ENCODE data around the gene GC. TPM values are rescaled to one million over a fixed set of nuclear protein-coding genes. Genes with fewer than 3 reads are reported as not detected.
"Not testable (repeated sequence)": the region's sequence is repeated elsewhere in the genome, so short reads cannot be mapped to it uniquely, and the experiment has no call there.

The GC gene, protein sequence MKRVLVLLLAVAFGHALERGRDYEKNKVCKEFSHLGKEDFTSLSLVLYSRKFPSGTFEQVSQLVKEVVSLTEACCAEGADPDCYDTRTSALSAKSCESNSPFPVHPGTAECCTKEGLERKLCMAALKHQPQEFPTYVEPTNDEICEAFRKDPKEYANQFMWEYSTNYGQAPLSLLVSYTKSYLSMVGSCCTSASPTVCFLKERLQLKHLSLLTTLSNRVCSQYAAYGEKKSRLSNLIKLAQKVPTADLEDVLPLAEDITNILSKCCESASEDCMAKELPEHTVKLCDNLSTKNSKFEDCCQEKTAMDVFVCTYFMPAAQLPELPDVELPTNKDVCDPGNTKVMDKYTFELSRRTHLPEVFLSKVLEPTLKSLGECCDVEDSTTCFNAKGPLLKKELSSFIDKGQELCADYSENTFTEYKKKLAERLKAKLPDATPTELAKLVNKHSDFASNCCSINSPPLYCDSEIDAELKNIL
- polyA plus RNA-seq (ENCODE audit: insufficient read length in 4 of 4), result 10 to 100 TPM in 1 of 4 donors, under 1 TPM in 3; 0.26 to 23.8 (median 0.41) TPM

DNA sequence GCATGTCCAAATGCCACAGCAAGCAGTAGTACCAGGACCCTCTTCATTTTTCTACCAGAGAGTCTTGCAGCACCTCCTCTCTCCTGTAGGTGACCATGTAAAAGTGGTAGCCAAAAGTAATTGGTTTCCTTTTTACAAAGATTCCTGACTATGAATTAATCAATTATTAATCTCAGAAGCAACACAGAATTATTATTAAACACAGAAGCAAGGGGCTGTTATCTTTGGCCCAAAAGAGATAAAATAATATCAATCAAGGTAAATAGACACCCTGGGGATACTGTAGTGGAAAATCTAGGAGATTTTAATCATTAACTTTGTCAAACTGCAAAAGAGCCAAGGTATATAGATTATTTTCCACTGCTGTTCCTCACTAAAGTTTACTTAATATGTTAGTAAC, at the start of gene GC:
Gene GC (minus strand): TSS at position 108 of the 400 bp plus-strand sequence. CDS start 61 bp downstream, at position 47.
- no peak for DNase-seq (ENCODE audit: low read depth in 4 of 4, low spot score in 2 of 4)

DNA sequence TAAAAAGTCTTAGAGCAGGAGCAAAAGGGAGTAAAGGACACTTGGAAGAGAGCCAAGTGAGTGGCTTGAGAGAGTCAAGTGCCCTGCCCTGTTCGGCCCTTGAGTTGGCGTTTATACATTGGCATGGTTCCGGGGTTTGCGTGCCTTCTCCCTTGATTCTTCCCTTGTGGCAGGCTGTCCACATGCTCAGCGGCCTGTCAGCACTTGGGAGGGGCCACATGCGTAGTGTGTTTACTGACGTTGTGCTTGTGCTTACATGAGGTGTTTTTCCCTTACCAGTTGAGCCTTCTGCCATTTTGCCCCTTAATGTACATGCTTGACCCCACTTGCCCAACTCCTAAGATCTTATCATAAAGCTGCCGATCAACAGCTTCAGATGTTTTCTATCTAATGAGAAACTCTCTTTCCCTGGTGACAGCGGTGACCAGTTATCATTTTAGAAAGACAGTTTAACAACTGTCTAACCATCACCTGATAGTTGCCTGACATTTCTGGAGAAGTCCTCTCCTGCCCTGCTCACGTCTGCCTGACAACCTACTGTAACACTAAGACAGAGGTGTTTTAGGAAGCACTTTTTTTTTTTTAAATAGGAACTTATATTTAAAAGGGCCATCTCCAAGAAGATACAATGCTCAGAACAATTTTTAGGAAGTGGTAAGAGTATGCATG, 49.5 kb upstream of the GC start:
- DNase-seq (ENCODE audit: low read depth in 4 of 4, low spot score in 2 of 4), result peak in 3 of 4 donors; percentile 17 to 36 (median 28)

DNA sequence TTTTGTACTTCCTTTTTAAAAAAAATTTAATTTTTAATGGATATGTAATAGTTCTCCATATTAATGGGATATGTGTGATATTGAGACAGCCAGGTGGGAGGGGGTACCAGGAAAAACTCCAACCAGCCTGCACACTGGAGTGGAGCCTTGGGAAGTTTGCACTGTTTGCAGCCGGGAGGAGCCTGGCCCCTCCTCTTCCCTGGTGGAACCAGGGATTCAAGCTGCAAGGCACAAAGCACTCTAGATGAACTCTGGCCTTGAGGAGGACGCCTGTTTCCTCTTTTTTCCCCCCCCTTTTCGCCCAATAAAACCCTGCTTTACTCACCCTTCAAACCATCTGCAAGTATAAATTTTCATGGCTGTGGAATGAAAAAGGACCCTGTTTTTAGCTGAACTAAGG, 48.2 kb upstream of the GC start:
- DNase-seq (ENCODE audit: low read depth in 4 of 4, low spot score in 2 of 4), result no peak

DNA sequence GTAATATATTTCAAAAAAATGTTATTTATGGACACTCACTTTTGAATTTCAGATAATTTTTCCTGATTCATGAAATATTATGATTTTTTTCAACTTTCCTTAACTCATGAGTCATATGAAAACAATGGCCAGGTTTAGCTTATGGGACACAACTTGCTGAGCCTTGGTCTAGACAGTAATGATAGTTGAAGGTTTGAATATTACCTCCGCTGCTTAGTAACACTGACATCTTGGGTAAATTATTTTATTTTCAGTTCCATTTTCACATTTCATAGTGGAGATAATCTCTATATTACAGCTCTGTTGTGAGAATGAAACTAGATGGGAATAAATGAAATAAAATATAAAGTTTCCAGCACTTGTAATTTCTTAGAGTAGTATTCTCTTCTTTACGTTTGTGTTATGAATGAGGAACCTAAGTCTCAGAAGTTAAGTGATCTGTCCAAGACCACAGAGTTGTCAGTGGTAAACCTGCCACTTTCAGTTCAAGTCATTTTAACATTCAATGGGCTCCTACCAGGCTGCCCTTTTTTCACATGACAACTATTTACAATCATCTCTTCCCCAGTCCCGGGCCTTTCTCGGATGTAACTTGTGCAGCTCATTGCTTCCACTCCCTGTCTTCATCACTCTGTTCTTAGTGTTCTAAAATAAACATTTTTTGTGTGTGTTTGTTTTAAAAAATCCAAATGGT, 46.8 kb upstream of the GC start:
- DNase-seq (ENCODE audit: low read depth in 4 of 4, low spot score in 2 of 4), result no peak

DNA sequence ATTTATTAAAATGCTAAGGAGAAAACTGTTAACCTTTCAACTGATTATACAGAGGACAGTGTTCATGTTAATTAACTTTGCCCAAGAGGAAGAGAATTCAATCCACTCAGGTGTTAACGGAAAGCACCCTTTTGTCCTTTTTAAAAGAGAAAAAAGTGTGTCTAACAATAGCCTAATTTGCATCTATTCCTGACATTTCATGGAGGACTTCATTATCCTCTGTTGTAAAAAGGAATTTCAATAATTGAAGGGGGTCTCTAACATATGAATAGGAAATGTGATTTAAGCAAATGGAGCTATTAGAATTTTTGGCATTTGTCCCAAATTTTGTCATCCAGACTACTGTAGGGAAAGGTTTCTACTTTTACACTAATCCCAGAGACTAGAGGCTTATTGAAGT, 44.6 kb upstream of the GC start:
- no peak for DNase-seq (ENCODE audit: low read depth in 4 of 4, low spot score in 2 of 4)

DNA sequence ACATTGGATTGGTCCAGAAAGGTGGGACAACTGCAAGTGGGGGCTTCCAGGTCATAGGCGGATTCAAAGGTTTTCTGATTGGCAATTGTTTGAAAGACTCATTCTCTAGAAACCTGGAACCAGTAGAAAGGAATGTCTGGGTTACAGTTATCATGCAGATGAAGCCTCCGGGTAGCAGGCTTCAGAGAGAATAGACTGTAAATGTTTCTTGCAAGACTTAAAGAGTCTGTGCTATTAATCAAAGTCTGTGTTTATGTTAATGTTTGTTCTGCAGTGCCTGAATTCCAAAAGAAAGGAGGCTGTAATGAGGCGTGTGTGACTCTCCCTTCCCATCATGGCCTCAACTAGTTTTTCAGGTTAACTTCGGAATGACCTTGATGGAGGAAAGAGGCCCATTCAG, 43.9 kb upstream of the GC start:
- no peak for DNase-seq (ENCODE audit: low read depth in 4 of 4, low spot score in 2 of 4)

DNA sequence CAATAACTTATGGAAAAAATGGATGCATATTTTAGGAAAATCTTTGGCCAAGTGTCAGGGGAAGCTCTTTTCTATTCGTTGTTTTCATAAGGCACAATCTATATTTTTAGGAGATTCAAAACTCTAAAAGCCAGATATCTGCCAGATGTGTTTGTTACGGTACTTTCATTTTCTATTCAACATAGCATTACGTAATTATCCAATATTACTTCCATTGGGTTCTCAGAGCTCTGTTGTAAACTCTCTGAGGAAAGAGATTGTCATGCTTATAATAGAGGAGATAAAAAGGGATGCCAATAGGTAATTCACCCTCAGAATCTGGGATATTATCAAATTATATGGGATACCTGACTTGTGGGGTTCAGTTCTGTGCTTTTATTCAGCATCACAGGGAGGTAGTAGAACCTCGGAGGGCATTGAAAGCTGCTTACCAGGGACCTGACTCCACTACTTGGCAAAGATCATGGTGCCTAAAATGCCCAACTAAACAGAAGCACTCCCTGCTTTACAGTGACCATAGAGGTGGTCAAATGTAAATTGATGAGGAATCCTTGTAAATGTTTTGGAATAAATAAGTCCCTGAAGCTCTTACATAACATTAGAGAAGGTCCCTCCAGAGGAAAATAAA, 32.9 kb upstream of the GC start:
- no peak for DNase-seq (ENCODE audit: low read depth in 4 of 4, low spot score in 2 of 4)

DNA sequence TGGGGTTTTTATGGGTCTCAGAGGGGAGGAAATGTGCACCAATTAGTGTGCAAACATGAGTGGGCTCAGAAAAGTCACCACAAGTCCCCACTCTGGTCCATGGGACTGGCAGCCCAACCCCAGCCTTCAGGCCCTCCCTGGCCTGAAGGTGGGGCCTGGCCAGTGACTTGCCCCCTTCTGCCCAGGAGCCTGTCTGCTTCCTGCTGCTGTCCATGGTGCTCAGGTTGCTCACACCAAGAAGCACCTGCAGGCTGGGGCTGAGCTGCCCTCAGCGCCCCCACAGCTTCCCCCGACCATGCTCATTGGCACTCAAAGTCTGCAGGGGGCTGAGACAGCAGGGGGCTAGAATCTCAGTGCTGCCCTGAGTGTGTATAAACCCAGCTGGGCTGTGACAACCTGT, 30.6 kb upstream of the GC start:
- no peak for DNase-seq (ENCODE audit: low read depth in 4 of 4, low spot score in 2 of 4)

DNA sequence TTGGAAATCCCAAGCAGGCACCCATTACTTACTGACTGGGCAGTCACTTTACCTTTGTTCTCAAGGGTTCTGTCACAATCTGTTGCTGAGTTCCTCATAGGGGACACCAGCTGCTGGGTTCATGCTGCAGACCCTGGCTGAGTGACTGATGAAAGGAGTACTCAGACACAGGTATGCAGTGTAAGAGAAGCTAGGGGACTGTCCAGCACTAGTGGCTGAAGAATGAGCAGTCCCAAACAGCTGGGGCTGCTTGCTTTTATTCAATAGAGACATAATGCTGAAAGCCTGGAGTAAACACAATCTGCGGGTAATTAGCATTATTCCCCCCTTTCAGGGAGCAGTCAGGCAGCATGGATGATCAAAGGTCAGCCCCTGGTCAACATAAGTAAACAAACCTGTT, 25.9 kb upstream of the GC start:
- not testable (repeated sequence) for DNase-seq (ENCODE audit: low read depth in 4 of 4, low spot score in 2 of 4)

DNA sequence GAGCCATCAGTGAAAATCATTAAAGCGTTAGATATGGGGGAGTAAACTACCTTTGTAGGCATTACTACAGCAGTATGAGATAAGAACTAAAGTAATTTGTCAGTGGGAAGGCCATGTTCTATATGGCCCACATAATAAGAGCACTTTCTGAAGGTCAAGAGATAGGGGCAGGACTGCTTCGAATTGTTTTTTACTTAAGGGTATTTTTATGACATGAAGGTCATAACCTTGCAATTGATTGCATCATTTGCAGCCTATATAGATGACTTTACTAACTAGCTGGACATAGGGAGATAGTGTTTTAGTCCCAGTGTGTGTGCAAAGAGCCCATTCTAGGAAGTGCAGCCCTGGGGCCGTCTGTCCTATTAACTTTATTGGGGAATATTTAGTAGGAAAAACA, 23.6 kb upstream of the GC start:
- no peak for DNase-seq (ENCODE audit: low read depth in 4 of 4, low spot score in 2 of 4)

DNA sequence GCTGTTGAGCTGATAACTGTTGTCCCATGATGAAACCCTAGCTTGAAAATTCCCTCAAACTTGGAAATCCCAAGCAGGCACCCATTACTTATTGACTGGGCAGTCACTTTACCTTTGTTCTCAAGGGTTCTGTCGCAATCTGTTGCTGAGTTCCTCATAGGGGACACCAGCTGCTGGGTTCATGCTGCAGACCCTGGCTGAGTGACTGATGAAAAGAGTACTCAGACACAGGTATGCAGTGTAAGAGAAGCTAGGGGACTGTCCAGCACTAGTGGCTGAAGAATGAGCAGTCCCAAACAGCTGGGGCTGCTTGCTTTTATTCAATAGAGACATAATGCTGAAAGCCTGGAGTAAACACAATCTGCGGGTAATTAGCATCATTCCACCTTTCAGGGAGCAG, 21.4 kb upstream of the GC start:
- not testable (repeated sequence) for DNase-seq (ENCODE audit: low read depth in 4 of 4, low spot score in 2 of 4)

DNA sequence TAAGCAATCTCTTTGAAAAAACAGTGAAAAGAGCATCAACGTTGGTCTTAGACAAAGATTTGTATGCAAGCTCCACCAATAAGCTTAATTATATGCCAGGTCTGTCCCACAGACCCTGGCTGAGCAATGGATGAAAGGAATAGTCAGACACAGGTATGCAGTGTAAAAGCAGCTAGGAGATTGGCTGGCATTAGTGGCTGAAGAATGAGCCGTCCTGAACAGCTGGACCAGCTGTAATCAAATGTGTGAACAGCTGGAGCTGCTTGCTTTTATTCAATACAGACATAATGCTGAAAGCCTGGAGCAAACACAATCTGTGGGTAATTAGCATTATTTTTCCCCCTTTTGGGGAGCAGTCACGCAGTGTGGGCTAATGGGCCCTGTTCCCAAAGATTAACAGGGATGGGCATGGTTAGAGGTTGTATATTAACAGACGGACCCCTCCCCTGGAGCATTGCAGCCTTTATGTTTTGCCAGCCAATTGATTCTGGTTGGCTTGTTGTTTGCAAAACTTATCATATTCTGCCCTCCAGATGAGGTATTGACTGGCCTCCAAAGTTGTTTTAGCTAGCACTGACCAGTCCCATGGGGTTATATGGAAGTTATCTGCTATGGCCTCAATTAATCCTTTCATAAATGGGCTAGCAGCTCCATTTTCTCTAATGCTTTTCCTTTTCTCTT, 20.3 kb upstream of the GC start:
- DNase-seq (ENCODE audit: low read depth in 4 of 4, low spot score in 2 of 4), result not testable (repeated sequence)

DNA sequence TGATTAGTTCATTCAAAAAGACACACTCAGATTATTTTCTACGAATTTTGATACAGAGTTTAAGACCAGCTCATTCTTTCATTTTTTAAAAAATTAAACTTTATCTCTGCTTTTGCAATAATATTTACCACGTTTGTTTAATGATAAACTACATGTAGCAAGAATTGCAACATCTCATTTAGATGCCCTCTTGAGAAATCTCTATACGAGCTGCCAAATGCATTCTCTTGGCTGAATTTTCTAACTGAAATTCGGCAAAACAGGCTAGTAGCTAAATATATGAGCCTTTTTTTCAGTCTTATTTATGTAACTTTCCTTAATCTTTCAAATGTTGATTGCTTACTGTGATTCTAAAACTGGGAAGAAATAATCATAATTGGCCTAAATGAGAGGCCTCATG, 2.1 kb upstream of the GC start:
- DNase-seq (ENCODE audit: low read depth in 4 of 4, low spot score in 2 of 4), result no peak

DNA sequence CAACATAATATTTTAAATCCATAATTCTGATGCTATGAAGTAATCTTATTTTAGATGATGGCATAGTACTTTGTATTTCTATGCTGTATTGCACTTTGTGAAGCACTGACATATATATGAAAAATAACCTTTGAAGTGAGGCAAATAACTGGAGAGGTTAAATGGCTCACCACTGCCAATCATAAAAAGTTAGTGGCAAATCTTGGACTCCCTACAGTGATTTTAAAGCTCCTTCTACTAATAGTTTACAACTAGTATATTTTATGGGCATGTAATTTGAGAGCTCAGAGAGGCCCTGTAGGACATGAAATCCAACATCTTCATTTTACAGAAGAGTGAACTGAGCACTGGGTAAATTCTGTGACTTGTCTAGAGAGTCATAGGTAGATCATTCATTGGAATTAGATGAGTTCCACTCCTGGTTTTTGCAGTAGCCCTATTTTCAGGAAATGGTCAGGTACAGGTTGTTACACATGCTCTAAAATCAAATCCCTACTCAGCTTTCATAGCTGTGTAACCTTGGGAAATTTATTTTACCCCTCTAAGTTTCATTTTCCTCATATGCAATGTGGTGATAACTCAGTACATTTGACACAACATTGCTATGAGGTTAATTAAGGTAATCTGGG, 804 bp upstream of the GC start:
- no peak for DNase-seq (ENCODE audit: low read depth in 4 of 4, low spot score in 2 of 4)

DNA sequence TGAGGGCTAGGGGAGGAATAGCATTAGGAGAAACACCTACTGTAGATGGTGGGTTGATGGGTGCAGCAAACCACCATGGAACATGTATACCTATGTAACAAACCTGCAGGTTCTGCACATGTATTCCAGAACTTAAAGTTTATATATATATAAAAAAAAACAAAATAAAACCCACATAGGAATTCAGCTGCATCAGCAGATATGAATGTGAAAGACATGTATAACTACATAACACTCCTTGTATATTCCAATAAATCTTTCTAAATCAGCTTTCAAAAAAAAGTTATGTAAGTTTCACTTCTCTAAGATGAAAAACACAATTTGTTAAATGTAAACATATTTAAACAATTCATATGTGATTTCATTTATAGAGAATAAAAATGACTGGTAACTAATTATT, 6.0 kb downstream of the GC start:
- no peak for DNase-seq (ENCODE audit: low read depth in 4 of 4, low spot score in 2 of 4)

DNA sequence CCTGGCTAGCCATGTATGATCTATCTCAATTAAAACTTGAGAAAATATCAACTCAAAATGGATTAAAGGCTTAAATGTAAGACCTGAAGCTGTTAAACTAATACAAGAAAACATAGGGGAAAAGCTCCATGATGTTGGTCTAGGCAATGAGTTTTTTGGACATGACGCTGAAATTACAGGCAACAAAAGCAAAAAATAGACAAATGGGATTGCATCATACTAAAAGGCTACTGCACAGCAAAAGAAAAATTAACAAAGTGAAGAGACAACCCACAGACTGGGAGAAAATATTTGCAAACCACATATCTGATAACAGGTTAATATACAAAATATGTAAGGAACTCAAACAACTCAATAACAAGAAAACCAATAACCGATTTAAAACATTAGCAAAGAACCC, 8.4 kb downstream of the GC start:
- no peak for DNase-seq (ENCODE audit: low read depth in 4 of 4, low spot score in 2 of 4)

DNA sequence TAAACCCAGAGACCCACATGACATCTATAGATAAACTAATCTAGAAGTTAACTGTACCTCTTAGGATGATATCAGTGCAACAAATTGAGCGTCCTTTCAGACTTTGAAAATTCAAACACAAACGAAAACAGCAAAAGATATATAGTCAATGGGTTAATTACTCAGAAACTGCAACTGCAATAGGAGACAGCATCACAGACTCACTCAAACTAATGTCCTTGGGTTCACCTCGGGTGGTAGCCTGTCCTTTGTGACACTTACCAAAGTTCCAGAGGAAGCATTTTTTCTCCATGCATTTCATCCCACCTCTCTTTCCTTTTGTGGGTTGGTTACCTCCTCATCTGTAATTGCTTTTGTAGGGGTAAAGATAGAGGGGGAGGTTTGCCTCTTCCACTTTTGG, 9.7 kb downstream of the GC start:
- no peak for DNase-seq (ENCODE audit: low read depth in 4 of 4, low spot score in 2 of 4)

DNA sequence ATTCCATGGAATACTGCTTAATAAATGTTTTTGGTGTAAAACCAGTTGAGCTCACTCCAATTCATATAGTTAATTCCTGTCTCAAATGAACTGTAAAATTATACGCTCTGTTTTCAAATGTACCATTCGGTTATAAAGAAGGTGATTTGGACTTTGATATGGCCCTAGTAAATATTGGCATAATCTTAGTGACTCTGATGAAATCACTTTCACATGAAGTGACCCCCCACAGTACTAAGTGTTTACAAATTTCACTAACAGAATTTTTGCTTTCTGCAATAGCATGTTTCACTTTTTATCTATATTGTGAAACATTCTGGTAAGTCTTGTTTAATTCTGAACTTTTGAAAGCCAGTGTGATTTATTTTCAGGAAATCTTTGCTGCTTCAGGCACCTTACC, 10.9 kb downstream of the GC start:
- no peak for DNase-seq (ENCODE audit: low read depth in 4 of 4, low spot score in 2 of 4)

DNA sequence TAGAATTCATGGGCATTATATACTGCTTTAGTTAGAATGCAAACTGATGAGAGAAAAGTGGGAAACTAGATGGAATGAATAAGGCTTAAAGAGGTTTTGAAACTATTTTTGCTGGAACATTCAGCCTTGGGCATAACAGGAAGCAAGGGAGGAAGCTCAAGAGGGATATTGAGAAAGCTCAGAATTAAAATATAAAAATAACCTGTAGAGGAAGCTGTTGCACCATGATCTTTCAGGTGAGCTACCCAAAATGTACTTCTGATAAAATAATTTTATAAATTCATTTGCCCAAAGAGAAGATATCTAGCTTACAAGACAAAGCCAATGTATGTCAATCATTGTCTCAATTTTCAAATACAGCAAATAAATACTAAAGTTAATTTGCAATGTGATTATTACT, 11.3 kb downstream of the GC start:
- no peak for DNase-seq (ENCODE audit: low read depth in 4 of 4, low spot score in 2 of 4)

DNA sequence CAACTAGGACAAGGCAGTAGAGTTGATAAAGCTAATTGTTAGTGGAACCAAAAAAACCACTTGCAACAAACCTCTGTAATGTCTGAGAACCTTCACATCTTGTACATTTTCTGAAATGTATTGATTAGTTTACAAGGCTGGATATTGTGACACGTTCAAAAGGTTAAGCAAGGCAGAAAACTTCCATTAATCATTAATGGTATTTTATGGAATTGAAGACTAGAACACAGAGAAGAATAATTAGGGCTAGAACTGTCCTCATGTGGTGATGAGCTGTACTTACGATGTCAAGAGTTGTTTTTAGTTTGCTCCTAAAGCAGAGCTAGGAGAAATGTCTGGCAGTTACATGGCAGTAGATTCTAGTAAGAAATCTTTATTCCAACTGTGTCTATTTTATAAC, 12.3 kb downstream of the GC start:
- no peak for DNase-seq (ENCODE audit: low read depth in 4 of 4, low spot score in 2 of 4)

Measured in left renal cortex interstitium (tissue), 4 donors.